GM12865 (cell line): ENCODE results near the gene DNASE2.

Source experiments
- DNase-seq: peaks from one replicate; pipeline ENCODE4 v3.0.0; 2010; ENCODE audit warnings: low read depth
- H3K4me3 ChIP-seq: 2 replicates; pipeline ENCODE4 v1.5.1; 2011; ENCODE audit warnings: mild to moderate bottlenecking, low read depth, low read length, control low read depth
- CTCF ChIP-seq: IDR thresholded peaks from 2 replicates; pipeline ENCODE4 v1.5.1; 2011; ENCODE audit warnings: low read length, control low read depth, low read depth, inconsistent platforms; ENCODE audit not compliant: insufficient read depth; ENCODE audit errors: missing control alignments

DNASE2 gene

GRCh38 chr19:12834976-12835757, 46.1 kb downstream of the DNASE2 start:
- no peak overlapping the region for H3K4me3 ChIP-seq
- TF ChIP-seq CTCF: no peak
- no peak for DNase-seq

- H3K4me3 ChIP-seq: no peak within 1 kb of the TSS; the same call in 1 of the 2 replicates
- no peak for DNase-seq
- TF ChIP-seq CTCF: no peak
Observed at GRCh38 chr19:12834566-12834943, 46.7 kb downstream of the DNASE2 start, which contains the start of gene RTBDN. RTBDN (minus strand) TSS chr19:12834579; CDS start chr19:12829979, 4,600 bp downstream.

GRCh38 chr19:12833738-12834565, 47.3 kb downstream of the DNASE2 start:
- H3K4me3 ChIP-seq: no peak overlapping the region; the same call in 1 of the 2 replicates
- peak; percentile 28 for DNase-seq
- TF ChIP-seq CTCF: no peak

GRCh38 chr19:12833418-12833737, 47.9 kb downstream of the DNASE2 start:
- no peak for DNase-seq
- no peak for TF ChIP-seq CTCF
- H3K4me3 ChIP-seq: no peak overlapping the region

- no peak for TF ChIP-seq CTCF
- H3K4me3 ChIP-seq: no peak overlapping the region
- DNase-seq: peak; percentile 40
Observed at GRCh38 chr19:12828494-12828893, 52.8 kb downstream of the DNASE2 start.

- H3K4me3 ChIP-seq: no peak overlapping the region
- DNase-seq: no peak
- no peak for TF ChIP-seq CTCF
Observed at GRCh38 chr19:12825254-12826131, 55.8 kb downstream of the DNASE2 start.
